ENCODE results near the gene GGACT. TPM values are rescaled to one million over a fixed set of nuclear protein-coding genes. Genes with fewer than 3 reads are reported as not detected.

Gene GGACT
- total and polyA plus RNA-seq, 2 of the 8 experiments (the other 6 are each of a cell fraction or from before 2014, with no cell fraction given): 1.1 to 1.5 TPM

DNA sequence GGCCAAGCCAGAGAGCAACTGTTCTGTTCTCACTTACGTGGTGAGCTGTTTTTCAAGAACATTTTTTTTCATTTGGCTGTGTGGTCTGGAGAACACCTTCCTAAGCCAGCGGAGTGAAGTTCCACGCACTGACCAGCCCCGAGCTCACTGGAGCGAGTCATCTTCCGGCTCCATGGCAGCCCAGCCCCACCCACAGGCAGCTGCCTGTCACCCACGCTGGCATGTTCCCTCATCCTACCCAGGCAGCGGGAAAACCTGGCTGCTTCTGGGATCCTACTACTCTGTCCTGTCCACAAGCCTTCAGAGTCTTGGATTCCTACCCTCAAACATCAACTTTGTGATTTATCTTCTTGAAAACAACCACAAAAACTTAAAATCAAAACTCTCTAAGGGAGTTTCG, 76.2 kb downstream of the GGACT start (continued):
- TF ChIP-seq, protein P1, sequence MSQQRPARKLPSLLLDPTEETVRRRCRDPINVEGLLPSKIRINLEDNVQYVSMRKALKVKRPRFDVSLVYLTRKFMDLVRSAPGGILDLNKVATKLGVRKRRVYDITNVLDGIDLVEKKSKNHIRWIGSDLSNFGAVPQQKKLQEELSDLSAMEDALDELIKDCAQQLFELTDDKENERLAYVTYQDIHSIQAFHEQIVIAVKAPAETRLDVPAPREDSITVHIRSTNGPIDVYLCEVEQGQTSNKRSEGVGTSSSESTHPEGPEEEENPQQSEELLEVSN (IDR thresholded peaks at IDR 0.05): no peak
- no peak for TF ChIP-seq YY1 (IDR thresholded peaks at IDR 0.05; ENCODE audit: low read depth, low read length)
- no peak for TF ChIP-seq KDM5A (IDR thresholded peaks at IDR 0.05; ENCODE audit: low read length)
- no peak for TF ChIP-seq POU5F1 (IDR thresholded peaks at IDR 0.05; ENCODE audit: low read depth, low read length)
- TF ChIP-seq SIN3A (conservative IDR thresholded peaks at IDR 0.05 in 1 of 2, IDR thresholded peaks at IDR 0.05 in 1 of 2; ENCODE audit: low read depth in 1 of 2, low read length in 2 of 2): no peak

Data from H1 (cell line).